ENCODE data around the gene NUDT8. TPM values are rescaled to one million over a fixed set of nuclear protein-coding genes. Genes with fewer than 3 reads are reported as not detected.
A peak's percentile ranks its signal among the peaks of the same experiment; 100 is the strongest.

NUDT8 gene
- total RNA-seq, 1 donor from 2014 or later: 12.6 TPM

- Mint-ChIP-seq H3K9me3 (ENCODE audit: low read depth) (no peaks in the 10 kb centered on the region), H3K27me3 (ENCODE audit: low read depth) (no peaks in the 10 kb centered on the region), H3K4me1 (ENCODE audit: low read depth) (peaks cover 8% of the 10 kb centered on the region), H3K4me3 (ENCODE audit: unreplicated experiment) (no peak overlapping the region), H3K36me3 (ENCODE audit: low read depth) (peaks cover 2% of the 10 kb centered on the region), H3K27ac (ENCODE audit: unreplicated experiment) (no peak overlapping the region)
- TF ChIP-seq CTCF (IDR thresholded peaks at IDR 0.05): no peak
- DNase-seq (ENCODE audit: low spot score): no peak
These were observed 19.4 kb downstream of the NUDT8 start for GRCh38 chr11:67610302-67610868.

GRCh38 chr11:67609316-67609715 is 20.4 kb downstream of the NUDT8 start:
- H3K27me3 Mint-ChIP-seq (ENCODE audit: low read depth): peaks cover 3% of the 10 kb centered on the region
- DNase-seq (ENCODE audit: low spot score): no peak
- H3K9me3 Mint-ChIP-seq (ENCODE audit: low read depth): no peaks in the 10 kb centered on the region
- peaks cover 8% of the 10 kb centered on the region for H3K4me1 Mint-ChIP-seq (ENCODE audit: low read depth)
- peaks cover 2% of the 10 kb centered on the region for H3K36me3 Mint-ChIP-seq (ENCODE audit: low read depth)
- no peak overlapping the region for H3K4me3 Mint-ChIP-seq (ENCODE audit: unreplicated experiment)
- no peak overlapping the region for H3K27ac Mint-ChIP-seq (ENCODE audit: unreplicated experiment)
- TF ChIP-seq CTCF (IDR thresholded peaks at IDR 0.05): no peak

GRCh38 chr11:67608486-67608885 is 21.3 kb downstream of the NUDT8 start:
- H3K4me3 Mint-ChIP-seq (ENCODE audit: unreplicated experiment): peak overlapping the region; percentile 81

GRCh38 chr11:67607507-67607906 is 22.2 kb downstream of the NUDT8 start:
- Mint-ChIP-seq H3K27me3 (ENCODE audit: low read depth) (peaks cover 6% of the 10 kb centered on the region), H3K4me1 (ENCODE audit: low read depth) (peaks cover 8% of the 10 kb centered on the region), H3K9me3 (ENCODE audit: low read depth) (peaks cover 4% of the 10 kb centered on the region), H3K27ac (ENCODE audit: unreplicated experiment) (peak overlapping the region; percentile 85), H3K4me3 (ENCODE audit: unreplicated experiment) (peak overlapping the region; percentile 81), H3K36me3 (ENCODE audit: low read depth) (peaks cover 1% of the 10 kb centered on the region)
- no peak for TF ChIP-seq CTCF (IDR thresholded peaks at IDR 0.05)
- no peak for DNase-seq (ENCODE audit: low spot score)

More at GRCh38 chr11:67608486-67608885, 21.3 kb downstream of the NUDT8 start:
- Mint-ChIP-seq H3K4me1 (ENCODE audit: low read depth) (peaks cover 8% of the 10 kb centered on the region), H3K36me3 (ENCODE audit: low read depth) (peaks cover 2% of the 10 kb centered on the region), H3K9me3 (ENCODE audit: low read depth) (no peaks in the 10 kb centered on the region), H3K27me3 (ENCODE audit: low read depth) (peaks cover 6% of the 10 kb centered on the region), H3K27ac (ENCODE audit: unreplicated experiment) (no peak overlapping the region)
- no peak for TF ChIP-seq CTCF (IDR thresholded peaks at IDR 0.05)
- DNase-seq (ENCODE audit: low spot score): no peak

- Mint-ChIP-seq H3K9me3 (ENCODE audit: low read depth) (peaks cover 4% of the 10 kb centered on the region), H3K4me1 (ENCODE audit: low read depth) (peaks cover 8% of the 10 kb centered on the region), H3K27me3 (ENCODE audit: low read depth) (peaks cover 6% of the 10 kb centered on the region), H3K36me3 (ENCODE audit: low read depth) (no peaks in the 10 kb centered on the region), H3K27ac (ENCODE audit: unreplicated experiment) (peak within 1 kb of the TSS; percentile 85), H3K4me3 (ENCODE audit: unreplicated experiment) (peak within 1 kb of the TSS; percentile 81)
- TF ChIP-seq CTCF (IDR thresholded peaks at IDR 0.05): peak; percentile 75
- DNase-seq (ENCODE audit: low spot score): peak; percentile 99
These were observed 23.0 kb downstream of the NUDT8 start, which contains the start of gene NDUFV1 for GRCh38 chr11:67606492-67607295. NDUFV1 (plus strand) TSS chr11:67606936; CDS start chr11:67607005, 69 bp downstream.

Measured in chondrocyte (in vitro differentiated cells).